SJSA1 (cell line): Measurements from ENCODE around the gene IRGC. TPM values are rescaled to one million over a fixed set of nuclear protein-coding genes. Genes with fewer than 3 reads are reported as not detected.

Experiments
- DNase-seq, 2 experiments: peaks; one replicate each; pipeline ENCODE4 v3.0.0-alpha.2; 2015 to 2020; ENCODE audit warnings: low spot score in 2 of 2, low read depth in 1 of 2
- H3K27ac ChIP-seq: fragments of 250-450 bp; sonication (Bioruptor Pico); 2 replicates; pipeline ENCODE4 v1.5.1; 2020; ENCODE audit warnings: mild to moderate bottlenecking, moderate library complexity
- H3K27me3 ChIP-seq: fragments of 250-450 bp; sonication (Bioruptor Pico); replicated peaks from 2 replicates; pipeline ENCODE4 v1.5.1; 2020; ENCODE audit warnings: mild to moderate bottlenecking, moderate library complexity
- H3K36me3 ChIP-seq: fragments of 250-450 bp; sonication (Bioruptor Pico); 2 replicates; pipeline ENCODE4 v1.5.1; 2020; ENCODE audit warnings: mild to moderate bottlenecking
- H3K4me1 ChIP-seq: fragments of 250-450 bp; sonication (Bioruptor Pico); replicated peaks from 2 replicates; pipeline ENCODE4 v1.6.1; 2021; ENCODE audit warnings: mild to moderate bottlenecking
- H3K4me3 ChIP-seq: fragments of 250-450 bp; sonication (Bioruptor Pico); 2 replicates; pipeline ENCODE4 v1.5.1; 2020; ENCODE audit warnings: mild to moderate bottlenecking
- H3K9me3 ChIP-seq: fragments of 250-450 bp; sonication (Bioruptor Pico); replicated peaks from 2 replicates; pipeline ENCODE4 v1.5.1; 2020; ENCODE audit warnings: mild to moderate bottlenecking
- total RNA-seq: library from RNA; depleted of rRNA; stranded (reverse); fragments of >200 nt; shearing (Covaris generic); gene quantifications from 2 replicates; pipeline ENCODE4 v1.2.3, GENCODE V29; 2014; rRNA removed

The IRGC gene
- total RNA-seq, result not detected in 2 replicates

GRCh38 chr19:43715776-43716175 is at the start of gene IRGC:
Gene IRGC, plus strand, starts transcription at chr19:43716076. Its CDS starts 2,483 bp downstream, at chr19:43718559.
- Histone ChIP-seq H3K4me1 (0 out of 2 replicates have a peak, but pooled peaks cover 3% of the 10 kb centered on the region), H3K27ac (no peak within 1 kb of the TSS), H3K27me3 (no peaks in the 10 kb centered on the region), H3K36me3 (no peaks in the 10 kb centered on the region), H3K9me3 (no peaks in the 10 kb centered on the region), H3K4me3 (no peak within 1 kb of the TSS)
- no peak for DNase-seq

GRCh38 chr19:43667126-43667875 is 48.6 kb upstream of the IRGC start:
- H3K4me3 ChIP-seq, result no peak overlapping the region

GRCh38 chr19:43667876-43668405 is 47.9 kb upstream of the IRGC start:
- peak overlapping the region; percentile 8; the same call in 1 of the 2 replicates for H3K4me3 ChIP-seq
- H3K4me1 ChIP-seq, result peaks cover 16% of the 10 kb centered on the region
- 0 out of 2 replicates have a peak overlapping the region, but pooled peaks have one; percentile 11 for H3K27ac ChIP-seq
- DNase-seq, result no peak
- H3K36me3 ChIP-seq, result peaks cover 20% of the 10 kb centered on the region
- no peaks in the 10 kb centered on the region; the same call in 1 of the 2 replicates for H3K9me3 ChIP-seq
- no peaks in the 10 kb centered on the region for H3K27me3 ChIP-seq

More at GRCh38 chr19:43667126-43667875, 48.6 kb upstream of the IRGC start:
- H3K27me3 ChIP-seq, result no peaks in the 10 kb centered on the region
- peaks cover 16% of the 10 kb centered on the region for H3K4me1 ChIP-seq
- H3K36me3 ChIP-seq, result peaks cover 23% of the 10 kb centered on the region
- H3K27ac ChIP-seq, result no peak overlapping the region
- no peak for DNase-seq
- H3K9me3 ChIP-seq, result no peaks in the 10 kb centered on the region; the same call in 1 of the 2 replicates

GRCh38 chr19:43668406-43669109 is 47.3 kb upstream of the IRGC start:
- DNase-seq, result peak; percentile 96 to 98
- H3K36me3 ChIP-seq, result peaks cover 16% of the 10 kb centered on the region
- H3K27me3 ChIP-seq, result no peaks in the 10 kb centered on the region
- H3K27ac ChIP-seq, result peak overlapping the region; percentile 74
- peak overlapping the region; percentile 42 for H3K4me3 ChIP-seq
- peaks cover 16% of the 10 kb centered on the region for H3K4me1 ChIP-seq
- no peaks in the 10 kb centered on the region; the same call in 1 of the 2 replicates for H3K9me3 ChIP-seq

- H3K4me1 ChIP-seq, result peaks cover 16% of the 10 kb centered on the region
- H3K27me3 ChIP-seq, result no peaks in the 10 kb centered on the region
These were observed 43.7 kb upstream of the IRGC start for GRCh38 chr19:43672061-43672679.

GRCh38 chr19:43673637-43674036 is 42.2 kb upstream of the IRGC start:
- DNase-seq, result no peak
- no peaks in the 10 kb centered on the region for H3K36me3 ChIP-seq
- no peaks in the 10 kb centered on the region for H3K27me3 ChIP-seq
- no peak overlapping the region for H3K27ac ChIP-seq
- H3K4me1 ChIP-seq, result peaks cover 16% of the 10 kb centered on the region
- no peaks in the 10 kb centered on the region; the same call in 1 of the 2 replicates for H3K9me3 ChIP-seq
- no peak overlapping the region for H3K4me3 ChIP-seq

More at GRCh38 chr19:43672061-43672679, 43.7 kb upstream of the IRGC start:
- no peak overlapping the region for H3K27ac ChIP-seq
- DNase-seq, result no peak
- H3K4me3 ChIP-seq, result no peak overlapping the region
- H3K36me3 ChIP-seq, result peaks cover 7% of the 10 kb centered on the region
- no peaks in the 10 kb centered on the region; the same call in 1 of the 2 replicates for H3K9me3 ChIP-seq

GRCh38 chr19:43674183-43674582 is 41.7 kb upstream of the IRGC start:
- H3K27me3 ChIP-seq, result no peaks in the 10 kb centered on the region
- no peak overlapping the region for H3K4me3 ChIP-seq
- no peaks in the 10 kb centered on the region for H3K36me3 ChIP-seq
- H3K9me3 ChIP-seq, result no peaks in the 10 kb centered on the region; the same call in 1 of the 2 replicates
- H3K4me1 ChIP-seq, result peaks cover 13% of the 10 kb centered on the region
- no peak overlapping the region for H3K27ac ChIP-seq
- DNase-seq, result no peak

GRCh38 chr19:43674596-43674995 is 41.3 kb upstream of the IRGC start:
- DNase-seq, result no peak
- Histone ChIP-seq H3K27me3 (no peaks in the 10 kb centered on the region), H3K27ac (no peak overlapping the region), H3K9me3 (no peaks in the 10 kb centered on the region; the same call in 1 of the 2 replicates), H3K4me3 (no peak overlapping the region), H3K36me3 (no peaks in the 10 kb centered on the region), H3K4me1 (peaks cover 9% of the 10 kb centered on the region)

GRCh38 chr19:43675269-43675879 is 40.5 kb upstream of the IRGC start:
- Histone ChIP-seq H3K4me3 (no peak overlapping the region), H3K27ac (no peak overlapping the region), H3K27me3 (no peaks in the 10 kb centered on the region), H3K9me3 (no peaks in the 10 kb centered on the region; the same call in 1 of the 2 replicates), H3K36me3 (no peaks in the 10 kb centered on the region), H3K4me1 (peaks cover 2% of the 10 kb centered on the region)
- no peak for DNase-seq

- no peak for DNase-seq
- no peaks in the 10 kb centered on the region for H3K27me3 ChIP-seq
- no peak overlapping the region for H3K27ac ChIP-seq
- no peaks in the 10 kb centered on the region for H3K9me3 ChIP-seq
- H3K4me3 ChIP-seq, result no peak overlapping the region
- no peaks in the 10 kb centered on the region for H3K4me1 ChIP-seq
- no peaks in the 10 kb centered on the region for H3K36me3 ChIP-seq
These were observed 40.0 kb upstream of the IRGC start for GRCh38 chr19:43675906-43676305.

- H3K36me3 ChIP-seq, result no peaks in the 10 kb centered on the region
- H3K27me3 ChIP-seq, result no peaks in the 10 kb centered on the region
These were observed 37.2 kb upstream of the IRGC start for GRCh38 chr19:43678512-43679261.

GRCh38 chr19:43681821-43682220 is 34.1 kb upstream of the IRGC start:
- no peaks in the 10 kb centered on the region for H3K36me3 ChIP-seq
- no peak overlapping the region for H3K4me3 ChIP-seq
- no peaks in the 10 kb centered on the region for H3K27me3 ChIP-seq
- no peaks in the 10 kb centered on the region for H3K9me3 ChIP-seq
- no peak overlapping the region for H3K27ac ChIP-seq
- DNase-seq, result no peak
- peaks cover 6% of the 10 kb centered on the region for H3K4me1 ChIP-seq

More at GRCh38 chr19:43678512-43679261, 37.2 kb upstream of the IRGC start:
- H3K27ac ChIP-seq, result no peak overlapping the region
- DNase-seq, result no peak
- no peak overlapping the region for H3K4me3 ChIP-seq
- no peaks in the 10 kb centered on the region for H3K9me3 ChIP-seq
- no peaks in the 10 kb centered on the region for H3K4me1 ChIP-seq
